B cell (primary cell): ENCODE measurements around the gene PMAIP1. TPM values are rescaled to one million over a fixed set of nuclear protein-coding genes. Genes with fewer than 3 reads are reported as not detected.

Experiments used
- ATAC-seq: fragments of 200-7000 bp; cut with Tn5 transposase; one replicate; pipeline ENCODE4 v1.10.0; 2021; ENCODE audit warnings: low read depth, mild to moderate bottlenecking, moderate number of reproducible peaks, moderate library complexity
- CTCF ChIA-PET: fragments of 350-600 bp; sonication (Branson Sonifier 250); formaldehyde crosslinking; loops from one replicate; lab custom pipeline; 2021; ENCODE audit warnings: antibody characterized with exemption, inconsistent platforms; lab: Charles Lee
- POLR2A ChIA-PET: fragments of 350-600 bp; sonication (Branson Sonifier 250); formaldehyde crosslinking; loops from one replicate; lab custom pipeline; 2021; ENCODE audit warnings: antibody characterized with exemption; lab: Charles Lee
- DNase-seq: peaks from one replicate; pipeline ENCODE4 v3.0.0; 2013
- H2AFZ ChIP-seq: 2 replicates; pipeline ENCODE4 v1.6.1; 2012; ENCODE audit warnings: mild to moderate bottlenecking, low read depth, low read length; ENCODE audit not compliant: insufficient read depth, poor library complexity, severe bottlenecking
- H3K27ac ChIP-seq, 2 donors: 1 replicate in 1 of 2; 2 replicates in 1 of 2; pipeline ENCODE4 v1.5.1; 2012 to 2013; ENCODE audit warnings: low read length in 2 of 2, mild to moderate bottlenecking in 2 of 2, moderate library complexity in 1 of 2
- H3K27me3 ChIP-seq, 4 experiments: fragments of 200-600 bp in 1 of 4; sonication (generic) in 1 of 4; replicated peaks in 1 of 4; 1 replicate in 2 of 4; 2 replicates in 2 of 4; pipeline versions ENCODE4 v1.6.1 to v1.7.0; 2013 to 2016; ENCODE audit warnings: low read length in 3 of 4, mild to moderate bottlenecking in 2 of 4, mixed read lengths in 1 of 4, moderate library complexity in 1 of 4; ENCODE audit not compliant: insufficient read depth in 4 of 4, control insufficient read depth in 3 of 4; ENCODE audit errors: control extremely low read depth in 1 of 4
- H3K36me3 ChIP-seq, 2 experiments: replicated peaks in 1 of 2; 1 replicate in 1 of 2; 2 replicates in 1 of 2; pipeline versions ENCODE4 v1.6.1 to v1.7.1; 2013; ENCODE audit warnings: low read length in 1 of 2; ENCODE audit not compliant: insufficient read depth in 2 of 2, control insufficient read depth in 1 of 2; ENCODE audit errors: control extremely low read depth in 1 of 2, extremely low read depth in 1 of 2
- H3K4me1 ChIP-seq, 2 donors: fragments of 200-600 bp in 1 of 2; sonication (generic) in 1 of 2; 1 replicate in 1 of 2; 2 replicates in 1 of 2; pipeline versions ENCODE4 v1.5.1 to v1.6.1; 2013 to 2017; ENCODE audit warnings: low read length in 2 of 2; ENCODE audit not compliant: control insufficient read depth in 2 of 2, insufficient read depth in 2 of 2
- H3K4me2 ChIP-seq: replicated peaks from 2 replicates; pipeline ENCODE3; 2012; ENCODE audit warnings: mild to moderate bottlenecking, low read depth, low read length; ENCODE audit not compliant: poor library complexity, severe bottlenecking
- H3K4me3 ChIP-seq, 5 experiments: fragments of 200-600 bp in 1 of 5; sonication (generic) in 1 of 5; 1 replicate in 3 of 5; 2 replicates in 2 of 5; pipeline versions ENCODE4 v1.5.1 to v1.7.0; 2011 to 2016; ENCODE audit warnings: low read length in 4 of 5, mild to moderate bottlenecking in 4 of 5, low read depth in 2 of 5, control low read depth in 1 of 5, moderate library complexity in 1 of 5; ENCODE audit not compliant: insufficient read depth in 1 of 5; ENCODE audit errors: control extremely low read depth in 1 of 5, extremely low read depth in 1 of 5
- H3K79me2 ChIP-seq: fragments of 200-600 bp; sonication (generic); one replicate; pipeline ENCODE4 v1.6.0; 2016; ENCODE audit warnings: low read length; ENCODE audit not compliant: control insufficient read depth, insufficient read depth
- H3K9ac ChIP-seq: fragments of 200-600 bp; sonication (generic); 2 replicates; pipeline ENCODE4 v1.6.1; 2017; ENCODE audit warnings: mild to moderate bottlenecking, low read length, moderate library complexity
- H3K9me3 ChIP-seq, 3 donors: one replicate each; pipeline versions ENCODE4 v1.6.1 to v1.7.1; 2013; ENCODE audit warnings: low read length in 2 of 3; ENCODE audit not compliant: control insufficient read depth in 2 of 3, insufficient read depth in 1 of 3; ENCODE audit errors: control extremely low read depth in 1 of 3
- H4K20me1 ChIP-seq: 2 replicates; pipeline ENCODE4 v1.6.0; 2012; ENCODE audit warnings: mild to moderate bottlenecking, low read length; ENCODE audit not compliant: insufficient read depth, control insufficient read depth, poor library complexity, severe bottlenecking
- H3K27ac Mint-ChIP-seq: one replicate; pipeline ENCODE4 v1.8.0; 2021; ENCODE audit warnings: mixed read lengths
- H3K27me3 Mint-ChIP-seq: one replicate; pipeline ENCODE4 v1.8.0; 2021; ENCODE audit warnings: mixed read lengths
- H3K4me1 Mint-ChIP-seq: one replicate; pipeline ENCODE4 v1.8.0; 2021; ENCODE audit warnings: mixed read lengths
- H3K4me3 Mint-ChIP-seq: one replicate; pipeline ENCODE4 v1.8.0; 2021; ENCODE audit warnings: mixed read lengths
- H3K9me3 Mint-ChIP-seq: one replicate; pipeline ENCODE4 v1.8.0; 2022; ENCODE audit warnings: mixed read lengths; ENCODE audit not compliant: insufficient read depth
- CTCF ChIP-seq: fragments of 200-600 bp; IDR thresholded peaks from one replicate; pipeline ENCODE4 v1.8.0; 2022; ENCODE audit warnings: antibody characterized with exemption, mild to moderate bottlenecking
- EZH2 ChIP-seq: IDR thresholded peaks from 2 replicates; pipeline ENCODE4 v1.6.1; 2012; ENCODE audit warnings: borderline replicate concordance, low read depth, mild to moderate bottlenecking, moderate library complexity, low read length; ENCODE audit not compliant: insufficient read depth, poor library complexity, severe bottlenecking
- WGBS: methylation state at CpG from one replicate; pipeline ENCODE4 v1.1.5; 2013; ENCODE audit warnings: missing lambda C conversion rate; ENCODE audit not compliant: insufficient coverage; 5-methylcytosine and 5-hydroxymethylcytosine counted together
- intact Hi-C: fragments of 100-400 bp; cut with micrococcal nuclease; formaldehyde crosslinking; loops from one replicate; pipeline ENCODE4 v1.10.0; 2022
- polyA plus RNA-seq: library from polyadenylated mRNA; depleted of rRNA; stranded (reverse); fragments of >200 nt; gene quantifications from 2 replicates; pipeline ENCODE4 v1.2.3, GENCODE V29; 2012
- total RNA-seq, 2 donors: library from RNA; stranded (reverse); fragments of 120-200 nt in 1 of 2; gene quantifications; 1 replicate in 1 of 2; 2 replicates in 1 of 2; pipeline versions ENCODE4 v1.2.3 to v1.2.4, GENCODE V29; 2013 to 2022

PMAIP1 gene
- total and polyA plus RNA-seq, 2 donors (not counting 1 experiment from before 2014, with no cell fraction given), result 67.2 to 89.3 TPM

GRCh38 chr18:59938676-59939075, 38.9 kb downstream of the PMAIP1 start:
- no peaks in the 10 kb centered on the region for H4K20me1 ChIP-seq
- no peak for DNase-seq

GRCh38 chr18:59939127-59939526, 39.3 kb downstream of the PMAIP1 start:
- H4K20me1 ChIP-seq, result no peaks in the 10 kb centered on the region
- ATAC-seq (no peak), DNase-seq (no peak)
- H3K4me1 Mint-ChIP-seq, result peaks cover 2% of the 10 kb centered on the region
- no peak overlapping the region for H3K4me3 Mint-ChIP-seq
- H3K9me3 ChIP-seq, result no peaks in the 10 kb centered on the region
- no peaks in the 10 kb centered on the region for H3K36me3 ChIP-seq
- H3K79me2 ChIP-seq, result no peaks in the 10 kb centered on the region
- H3K4me2 ChIP-seq, result no peak overlapping the region
- ChIA-PET POLR2A (no interaction called here), CTCF (interaction anchor here (0.6 to 0.9 kb wide), 2 partner anchors 28 to 51 kb away, joined by 3 read pairs; no protein-coding TSS in a partner anchor)
- no peaks in the 10 kb centered on the region for H3K27me3 ChIP-seq
- no peaks in the 10 kb centered on the region for H3K9me3 Mint-ChIP-seq
- no peak overlapping the region for H3K4me3 ChIP-seq
- H3K27ac ChIP-seq, result no peak overlapping the region
- intact Hi-C loops, result no loop called here
- peak overlapping the region; percentile 8 for H3K27ac Mint-ChIP-seq
- no peak for TF ChIP-seq EZH2
- TF ChIP-seq CTCF, result no peak
- H2AFZ ChIP-seq, result no peak overlapping the region
- no peaks in the 10 kb centered on the region for H3K4me1 ChIP-seq
- no peaks in the 10 kb centered on the region for H3K27me3 Mint-ChIP-seq
- no peak overlapping the region for H3K9ac ChIP-seq

More at GRCh38 chr18:59938676-59939075, 38.9 kb downstream of the PMAIP1 start:
- ATAC-seq, result no peak
- no peak overlapping the region for H2AFZ ChIP-seq
- Mint-ChIP-seq H3K4me1 (peaks cover 2% of the 10 kb centered on the region), H3K4me3 (no peak overlapping the region), H3K9me3 (no peaks in the 10 kb centered on the region), H3K27ac (peak overlapping the region; percentile 8), H3K27me3 (no peaks in the 10 kb centered on the region)
- H3K4me1 ChIP-seq, result no peaks in the 10 kb centered on the region
- no peak overlapping the region for H3K4me3 ChIP-seq
- POLR2A ChIA-PET, result no interaction called here
- no peak for TF ChIP-seq EZH2
- no peaks in the 10 kb centered on the region for H3K79me2 ChIP-seq
- no peak overlapping the region for H3K27ac ChIP-seq
- H3K36me3 ChIP-seq, result no peaks in the 10 kb centered on the region
- CTCF ChIA-PET, result interaction anchor here (0.6 to 0.9 kb wide), 2 partner anchors 28 to 51 kb away, joined by 3 read pairs; no protein-coding TSS in a partner anchor
- H3K9ac ChIP-seq, result no peak overlapping the region
- H3K9me3 ChIP-seq, result no peaks in the 10 kb centered on the region
- no peaks in the 10 kb centered on the region for H3K27me3 ChIP-seq
- 81% methylated on average over 4 of the region's 4 CpGs for WGBS
- H3K4me2 ChIP-seq, result no peak overlapping the region
- intact Hi-C loops, result no loop called here
